Inferior parietal cortex (tissue), 1 donor: Measurements from ENCODE around the gene SLC45A1.
"Not testable (repeated sequence)": the region's sequence is repeated elsewhere in the genome, so short reads cannot be mapped to it uniquely, and the experiment has no call there.

Experiments used
- DNase-seq: peaks from one replicate; pipeline ENCODE4 v3.0.0-alpha.2; 2016; ENCODE audit errors: extremely low spot score

The SLC45A1 gene

GRCh38 chr1:8367571-8368194 is 49.8 kb downstream of the SLC45A1 start:
- no peak for DNase-seq

GRCh38 chr1:8368956-8369639 is 51.2 kb downstream of the SLC45A1 start:
- no peak for DNase-seq

- no peak for DNase-seq
Observed at GRCh38 chr1:8370046-8370881, 52.4 kb downstream of the SLC45A1 start.

- no peak for DNase-seq
Observed at GRCh38 chr1:8370905-8371315, 53.0 kb downstream of the SLC45A1 start.

GRCh38 chr1:8371372-8371991 is 53.6 kb downstream of the SLC45A1 start:
- no peak for DNase-seq

- no peak for DNase-seq
Observed at GRCh38 chr1:8373125-8373524, 55.2 kb downstream of the SLC45A1 start.

- DNase-seq: peak; percentile 68
Observed at GRCh38 chr1:8373581-8374241, 55.8 kb downstream of the SLC45A1 start.

GRCh38 chr1:8374356-8374755 is 56.4 kb downstream of the SLC45A1 start:
- no peak for DNase-seq

GRCh38 chr1:8374812-8375211 is 56.9 kb downstream of the SLC45A1 start:
- no peak for DNase-seq

- no peak for DNase-seq
Observed at GRCh38 chr1:8376358-8376840, 58.5 kb downstream of the SLC45A1 start.

- no peak for DNase-seq
Observed at GRCh38 chr1:8377271-8377981, 59.5 kb downstream of the SLC45A1 start.

- no peak for DNase-seq
Observed at GRCh38 chr1:8378178-8378577, 60.3 kb downstream of the SLC45A1 start.

GRCh38 chr1:8378981-8379470 is 61.1 kb downstream of the SLC45A1 start:
- no peak for DNase-seq

- DNase-seq: no peak
Observed at GRCh38 chr1:8379513-8380186, 61.7 kb downstream of the SLC45A1 start.

- DNase-seq: not testable (repeated sequence)
Observed at GRCh38 chr1:8380310-8380709, 62.4 kb downstream of the SLC45A1 start.

- DNase-seq: no peak
Observed at GRCh38 chr1:8381618-8382017, 63.7 kb downstream of the SLC45A1 start.

- DNase-seq: peak; percentile 72
Observed at GRCh38 chr1:8382051-8382505, 64.2 kb downstream of the SLC45A1 start.

GRCh38 chr1:8382608-8383505 is 64.9 kb downstream of the SLC45A1 start:
- no peak for DNase-seq

- no peak for DNase-seq
Observed at GRCh38 chr1:8384088-8384487, 66.2 kb downstream of the SLC45A1 start.
